SU-DHL-6 (cell line): ENCODE data around the gene ADPRM.
"Not testable (repeated sequence)": the region's sequence is repeated elsewhere in the genome, so short reads cannot be mapped to it uniquely, and the experiment has no call there.

Experiments used
- H2AFZ ChIP-seq: fragments of 200-600 bp; sonication (generic); 2 replicates; pipeline ENCODE4 v1.6.1; 2014; ENCODE audit warnings: low read depth, mild to moderate bottlenecking, moderate library complexity, mixed read lengths, antibody characterized with exemption, low read length; ENCODE audit not compliant: severe bottlenecking
- H3F3A ChIP-seq: fragments of 200-600 bp; shearing (Covaris generic); 2 replicates; pipeline ENCODE4 v1.6.0; 2016; ENCODE audit warnings: antibody characterized with exemption, mild to moderate bottlenecking; ENCODE audit not compliant: insufficient read depth
- H3K27ac ChIP-seq: fragments of 200-600 bp; sonication (generic); 2 replicates; pipeline ENCODE4 v1.5.1; 2016; ENCODE audit warnings: low read depth, mild to moderate bottlenecking, low read length, moderate library complexity, mixed read lengths
- H3K27me3 ChIP-seq: fragments of 200-600 bp; sonication (generic), shearing (Covaris generic); 2 replicates; pipeline ENCODE4 v1.6.0; 2014; ENCODE audit warnings: mild to moderate bottlenecking, low read length
- H3K36me3 ChIP-seq: fragments of 200-600 bp; sonication (generic); 2 replicates; pipeline ENCODE4 v1.6.1; 2014; ENCODE audit warnings: mild to moderate bottlenecking, low read length, mixed read lengths
- H3K4me2 ChIP-seq: fragments of 300-600, 200-600 bp; shearing (Covaris generic), sonication (generic); 2 replicates; pipeline ENCODE4 v1.6.0; 2014; ENCODE audit warnings: low read length, low read depth, mild to moderate bottlenecking; ENCODE audit not compliant: poor library complexity, severe bottlenecking
- H3K4me3 ChIP-seq: fragments of 200-600 bp; sonication (generic); 2 replicates; pipeline ENCODE4 v1.5.1; 2014; ENCODE audit warnings: antibody characterized with exemption, low read length, mild to moderate bottlenecking, mixed read lengths; ENCODE audit not compliant: insufficient read depth, poor library complexity, severe bottlenecking
- H3K79me2 ChIP-seq: fragments of 200-600 bp; sonication (generic); 2 replicates; pipeline ENCODE4 v1.6.1; 2014; ENCODE audit warnings: mild to moderate bottlenecking, low read length, moderate library complexity; ENCODE audit not compliant: insufficient read depth
- H3K9ac ChIP-seq: fragments of 200-600 bp; sonication (generic); 2 replicates; pipeline ENCODE4 v1.7.0; 2014; ENCODE audit warnings: mild to moderate bottlenecking, low read length
- H3K9me2 ChIP-seq: fragments of 200-600 bp; sonication (generic); replicated peaks from 2 replicates; pipeline ENCODE4 v1.6.1; 2014; ENCODE audit warnings: low read length; ENCODE audit not compliant: insufficient read depth
- H3K9me3 ChIP-seq: fragments of 200-600 bp; sonication (generic); 2 replicates; pipeline ENCODE4 v1.6.1; 2014; ENCODE audit warnings: low read length, mixed read lengths; ENCODE audit not compliant: insufficient read depth
- H4K20me1 ChIP-seq: fragments of 200-600 bp; sonication (generic); 2 replicates; pipeline ENCODE4 v1.6.1; 2014; ENCODE audit warnings: low read depth, mild to moderate bottlenecking, antibody characterized with exemption, low read length, moderate library complexity, mixed read lengths
- CTCF ChIP-seq: fragments of 200-600 bp; sonication (generic); IDR thresholded peaks from one replicate; pipeline ENCODE4 v1.5.1; 2017; ENCODE audit warnings: antibody characterized with exemption, mild to moderate bottlenecking, low read length, moderate library complexity; ENCODE audit not compliant: insufficient read depth, poor library complexity, severe bottlenecking
- EZH2phosphoT487 ChIP-seq: fragments of 200-600 bp; sonication (generic), shearing (Covaris generic); conservative IDR thresholded peaks from 2 replicates; pipeline ENCODE4 v1.6.1; 2018; ENCODE audit warnings: mild to moderate bottlenecking, antibody characterized with exemption, low read length, moderate library complexity, mixed read lengths

The ADPRM gene

GRCh38 chr17:10731408-10731879 is 34.0 kb downstream of the ADPRM start:
- Histone ChIP-seq H3K9ac (no peak overlapping the region), H3K27ac (no peak overlapping the region), H3K4me3 (no peak overlapping the region), H4K20me1 (no peaks in the 10 kb centered on the region), H3K4me2 (no peak overlapping the region), H3K27me3 (no peaks in the 10 kb centered on the region), H3K9me2 (no peaks in the 10 kb centered on the region), H3K36me3 (no peaks in the 10 kb centered on the region), H3K9me3 (no peaks in the 10 kb centered on the region), H3K79me2 (no peaks in the 10 kb centered on the region), H3F3A (no peaks in the 10 kb centered on the region), H2AFZ (no peak overlapping the region)
- no peak for TF ChIP-seq EZH2phosphoT487

GRCh38 chr17:10732121-10732520 is 34.7 kb downstream of the ADPRM start:
- H3K27ac ChIP-seq, H3F3A ChIP-seq, H3K36me3 ChIP-seq, H3K9ac ChIP-seq, H3K4me3 ChIP-seq, H2AFZ ChIP-seq, H3K4me2 ChIP-seq, H3K9me2 ChIP-seq, H4K20me1 ChIP-seq, H3K9me3 ChIP-seq, H3K27me3 ChIP-seq, H3K79me2 ChIP-seq: not testable (repeated sequence)

- no peaks in the 10 kb centered on the region for H3K27me3 ChIP-seq
- no peaks in the 10 kb centered on the region for H4K20me1 ChIP-seq
- no peak overlapping the region for H3K4me2 ChIP-seq
- H3K27ac ChIP-seq = no peak overlapping the region
- no peaks in the 10 kb centered on the region for H3K79me2 ChIP-seq
- H3K4me3 ChIP-seq = no peak overlapping the region
- TF ChIP-seq EZH2phosphoT487 = no peak
- no peak for TF ChIP-seq CTCF
- H3K9me3 ChIP-seq = no peaks in the 10 kb centered on the region
- H3F3A ChIP-seq = no peaks in the 10 kb centered on the region
- H3K9me2 ChIP-seq = no peaks in the 10 kb centered on the region
- H2AFZ ChIP-seq = no peak overlapping the region
- no peaks in the 10 kb centered on the region for H3K36me3 ChIP-seq
- no peak overlapping the region for H3K9ac ChIP-seq
Observed at GRCh38 chr17:10733666-10734065, 36.3 kb downstream of the ADPRM start.

- Histone ChIP-seq H3K4me3 (no peak overlapping the region), H3K4me2 (no peak overlapping the region), H3K36me3 (no peaks in the 10 kb centered on the region), H3K9ac (no peak overlapping the region), H3K9me2 (no peaks in the 10 kb centered on the region), H3F3A (no peaks in the 10 kb centered on the region), H4K20me1 (no peaks in the 10 kb centered on the region), H3K9me3 (no peaks in the 10 kb centered on the region), H3K27me3 (no peaks in the 10 kb centered on the region), H2AFZ (no peak overlapping the region), H3K27ac (no peak overlapping the region), H3K79me2 (no peaks in the 10 kb centered on the region)
- TF ChIP-seq EZH2phosphoT487 (no peak), CTCF (no peak)
Observed at GRCh38 chr17:10735251-10735650, 37.9 kb downstream of the ADPRM start.
